Prostate gland (tissue), 2 donors: Measurements from ENCODE around the gene DICER1.

Experiments used
- CTCF ChIP-seq, 4 experiments: fragments of 200-600 bp in 2 of 4; fragments of 450-650 bp in 2 of 4; sonication (generic) in 2 of 4; IDR thresholded peaks; 1 replicate in 3 of 4; 2 replicates in 1 of 4; pipeline ENCODE4 v1.5.1; 2016 to 2019; ENCODE audit warnings: antibody characterized with exemption in 4 of 4, mild to moderate bottlenecking in 2 of 4, moderate library complexity in 2 of 4
- POLR2A ChIP-seq: fragments of 450-650 bp; IDR thresholded peaks from one replicate; pipeline ENCODE4 v1.6.1; 2016; ENCODE audit warnings: antibody characterized with exemption, mild to moderate bottlenecking

GRCh38 chr14:95073947-95074346, 83.4 kb downstream of the DICER1 start:
- TF ChIP-seq CTCF (IDR thresholded peaks at IDR 0.05) (no peak), POLR2A (no peak)
